Fibroblast of pulmonary artery (primary cell): Measurements from ENCODE around the gene PJA1.

Source experiments
- DNase-seq: peaks from one replicate; pipeline ENCODE4 v3.0.0-alpha.2; 2010; ENCODE audit warnings: low read depth
- H3K4me3 ChIP-seq: replicated peaks from 2 replicates; pipeline ENCODE4 v1.5.1; 2011; ENCODE audit warnings: low read depth, mild to moderate bottlenecking, control low read depth, low read length, moderate library complexity
- CTCF ChIP-seq: IDR thresholded peaks from 2 replicates; pipeline ENCODE4 v1.5.1; 2011; ENCODE audit warnings: mild to moderate bottlenecking, control low read depth, low read length, inconsistent platforms; ENCODE audit errors: missing control alignments

Gene PJA1

GRCh38 chrX:69197690-69198089, 32.4 kb upstream of the PJA1 start:
- no peak for TF ChIP-seq CTCF
- no peak overlapping the region for H3K4me3 ChIP-seq
- DNase-seq, result no peak

- no peak for DNase-seq
- TF ChIP-seq CTCF, result no peak
Measured at GRCh38 chrX:69196666-69197065, 31.4 kb upstream of the PJA1 start.

GRCh38 chrX:69195810-69196209, 30.6 kb upstream of the PJA1 start:
- H3K4me3 ChIP-seq, result no peak overlapping the region
- no peak for DNase-seq
- no peak for TF ChIP-seq CTCF

More at GRCh38 chrX:69196666-69197065, 31.4 kb upstream of the PJA1 start:
- H3K4me3 ChIP-seq, result no peak overlapping the region

GRCh38 chrX:69195192-69195591, 29.9 kb upstream of the PJA1 start:
- TF ChIP-seq CTCF, result no peak
- DNase-seq, result no peak
- no peak overlapping the region for H3K4me3 ChIP-seq

GRCh38 chrX:69192603-69193002, 27.4 kb upstream of the PJA1 start:
- TF ChIP-seq CTCF, result no peak
- no peak overlapping the region for H3K4me3 ChIP-seq
- no peak for DNase-seq

- no peak for TF ChIP-seq CTCF
- DNase-seq, result peak; percentile 12
- H3K4me3 ChIP-seq, result no peak overlapping the region
Measured at GRCh38 chrX:69189576-69190371, 24.5 kb upstream of the PJA1 start.

GRCh38 chrX:69186651-69187050, 21.4 kb upstream of the PJA1 start:
- no peak for TF ChIP-seq CTCF
- no peak for DNase-seq
- H3K4me3 ChIP-seq, result no peak overlapping the region
